Measurements from ENCODE around the gene PARM1.

DNA sequence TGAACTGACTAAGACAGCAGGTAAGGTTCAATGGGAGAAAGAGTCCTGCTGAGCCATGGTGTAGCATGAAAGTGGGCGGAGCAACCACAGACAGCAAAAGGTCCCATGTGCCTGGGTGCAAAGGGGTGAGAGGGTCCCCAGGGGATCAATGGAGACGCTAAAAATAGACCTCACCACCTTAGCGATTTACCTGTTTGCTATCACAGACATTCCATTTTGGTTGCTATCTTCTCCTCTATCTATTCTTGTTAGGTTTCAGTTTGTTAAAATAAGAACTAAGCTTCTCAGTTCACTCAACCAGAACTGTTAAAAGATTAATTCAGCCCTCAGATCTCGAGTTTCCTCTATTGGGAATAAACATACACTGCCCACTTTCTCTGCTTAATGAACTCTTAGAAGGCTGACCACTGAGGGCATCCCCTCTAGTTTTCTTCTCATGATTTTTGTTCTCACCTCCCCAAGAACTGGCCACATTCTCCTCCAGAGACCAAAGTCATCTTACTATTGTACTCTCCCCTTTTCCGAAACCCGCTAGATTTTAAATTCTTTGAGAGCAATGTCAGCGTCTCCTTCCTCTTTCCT, 136.7 kb downstream of the PARM1 start:
- TF ChIP-seq EZH2 (IDR thresholded peaks at IDR 0.05; ENCODE audit: borderline replicate concordance, low read length) = no peak
- TF ChIP-seq, protein P1, sequence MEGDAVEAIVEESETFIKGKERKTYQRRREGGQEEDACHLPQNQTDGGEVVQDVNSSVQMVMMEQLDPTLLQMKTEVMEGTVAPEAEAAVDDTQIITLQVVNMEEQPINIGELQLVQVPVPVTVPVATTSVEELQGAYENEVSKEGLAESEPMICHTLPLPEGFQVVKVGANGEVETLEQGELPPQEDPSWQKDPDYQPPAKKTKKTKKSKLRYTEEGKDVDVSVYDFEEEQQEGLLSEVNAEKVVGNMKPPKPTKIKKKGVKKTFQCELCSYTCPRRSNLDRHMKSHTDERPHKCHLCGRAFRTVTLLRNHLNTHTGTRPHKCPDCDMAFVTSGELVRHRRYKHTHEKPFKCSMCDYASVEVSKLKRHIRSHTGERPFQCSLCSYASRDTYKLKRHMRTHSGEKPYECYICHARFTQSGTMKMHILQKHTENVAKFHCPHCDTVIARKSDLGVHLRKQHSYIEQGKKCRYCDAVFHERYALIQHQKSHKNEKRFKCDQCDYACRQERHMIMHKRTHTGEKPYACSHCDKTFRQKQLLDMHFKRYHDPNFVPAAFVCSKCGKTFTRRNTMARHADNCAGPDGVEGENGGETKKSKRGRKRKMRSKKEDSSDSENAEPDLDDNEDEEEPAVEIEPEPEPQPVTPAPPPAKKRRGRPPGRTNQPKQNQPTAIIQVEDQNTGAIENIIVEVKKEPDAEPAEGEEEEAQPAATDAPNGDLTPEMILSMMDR (conservative IDR thresholded peaks at IDR 0.05 in 1 of 2, IDR thresholded peaks at IDR 0.05 in 1 of 2; ENCODE audit: extremely low read depth in 1 of 2, insufficient read depth in 1 of 2, low read depth in 1 of 2, low read length in 2 of 2) = no peak
